OCI-M2 (cell line): ENCODE data around the gene PRRT1.

ENCODE experiments used
- DNase-seq: peaks from one replicate; lab custom pipeline; 2025; ENCODE audit not compliant: unreplicated experiment; lab: John Stamatoyannopoulos, UW

PRRT1 gene

GRCh38 chr6:32127717-32128592 is 23.8 kb downstream of the PRRT1 start, which contains the start of gene ATF6B:
ATF6B (minus strand) TSS chr6:32128246; CDS start chr6:32128207, 39 bp downstream.
- peak; percentile 90 for DNase-seq

- no peak for DNase-seq
Observed at GRCh38 chr6:32127409-32127716, 24.4 kb downstream of the PRRT1 start.

GRCh38 chr6:32126880-32127279 is 24.9 kb downstream of the PRRT1 start:
- DNase-seq: no peak

GRCh38 chr6:32123681-32124080 is 28.1 kb downstream of the PRRT1 start:
- DNase-seq: no peak

- DNase-seq: no peak
Observed at GRCh38 chr6:32120573-32121059, 31.1 kb downstream of the PRRT1 start.

DNA sequence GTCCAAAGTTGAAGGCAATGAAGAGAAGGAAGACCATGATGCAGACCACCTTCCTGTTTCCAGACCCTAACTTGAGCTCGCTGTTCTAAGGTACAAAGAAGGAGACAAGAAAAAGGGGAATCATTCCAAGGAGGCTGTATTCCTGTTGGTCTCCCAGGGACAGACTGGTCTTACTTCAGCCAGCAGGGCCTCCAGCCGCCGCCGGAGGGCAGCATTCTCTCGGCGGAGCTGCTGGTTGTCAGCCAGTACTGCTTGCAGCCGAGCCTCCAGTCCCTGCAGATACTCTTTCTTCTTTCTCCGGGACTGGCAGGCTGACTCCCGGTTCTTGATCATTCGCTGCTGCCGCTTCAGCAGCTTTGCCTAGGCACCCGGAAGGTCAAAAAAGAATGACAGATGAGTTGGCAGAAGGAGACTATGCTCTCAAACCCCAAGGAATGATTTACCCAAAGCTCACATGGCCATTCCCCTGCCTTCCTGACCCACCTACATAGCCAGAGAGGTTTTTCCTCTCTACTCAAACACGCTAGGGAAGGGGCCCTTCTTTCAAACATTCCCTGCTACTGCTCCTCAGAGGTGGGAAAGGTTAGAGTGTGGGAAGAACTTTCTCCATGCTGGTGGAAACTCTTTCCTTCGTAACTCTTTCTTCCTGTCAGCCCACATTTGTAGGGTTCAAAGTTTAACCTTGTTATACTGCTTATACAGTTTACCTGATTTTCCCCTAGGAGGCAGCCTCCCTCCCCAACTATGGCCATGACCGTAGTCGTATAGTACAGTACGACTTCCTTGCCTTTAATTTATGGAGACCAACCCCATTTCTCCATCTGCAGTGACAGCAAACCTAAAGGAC is 32.7 kb downstream of the PRRT1 start:
- DNase-seq: peak; percentile 70

- DNase-seq: no peak
Observed at GRCh38 chr6:32117461-32117860, 34.3 kb downstream of the PRRT1 start.

- DNase-seq: no peak
Observed at GRCh38 chr6:32116674-32117073, 35.1 kb downstream of the PRRT1 start.

DNA sequence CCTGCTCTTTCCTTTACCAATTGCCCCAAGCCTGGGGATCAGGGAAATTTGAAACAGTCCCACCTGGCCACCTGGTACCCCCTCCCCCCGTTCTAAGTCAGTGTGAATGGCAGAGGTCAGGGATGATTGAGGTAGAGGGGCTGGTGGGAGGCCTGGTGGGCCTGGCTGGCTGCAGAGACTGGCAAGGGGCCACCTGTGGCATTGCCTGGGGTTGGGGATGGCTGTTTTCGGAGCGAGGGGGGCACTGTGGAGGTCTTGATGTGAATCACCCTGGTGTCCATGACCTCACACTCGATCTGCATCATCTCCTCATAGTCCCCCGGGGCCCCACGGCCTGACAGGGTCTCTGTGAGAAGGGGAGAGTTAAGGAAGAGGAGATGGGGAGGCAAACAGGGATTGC is 36.1 kb downstream of the PRRT1 start:
- no peak for DNase-seq

- no peak for DNase-seq
Observed at GRCh38 chr6:32114796-32115195, 36.9 kb downstream of the PRRT1 start.

- DNase-seq: no peak
Observed at GRCh38 chr6:32113386-32114352, 38.1 kb downstream of the PRRT1 start.

GRCh38 chr6:32112431-32112980 is 39.2 kb downstream of the PRRT1 start:
- DNase-seq: no peak

- no peak for DNase-seq
Observed at GRCh38 chr6:32111424-32112066, 40.2 kb downstream of the PRRT1 start.

GRCh38 chr6:32110632-32111031 is 41.1 kb downstream of the PRRT1 start:
- DNase-seq: no peak

DNA sequence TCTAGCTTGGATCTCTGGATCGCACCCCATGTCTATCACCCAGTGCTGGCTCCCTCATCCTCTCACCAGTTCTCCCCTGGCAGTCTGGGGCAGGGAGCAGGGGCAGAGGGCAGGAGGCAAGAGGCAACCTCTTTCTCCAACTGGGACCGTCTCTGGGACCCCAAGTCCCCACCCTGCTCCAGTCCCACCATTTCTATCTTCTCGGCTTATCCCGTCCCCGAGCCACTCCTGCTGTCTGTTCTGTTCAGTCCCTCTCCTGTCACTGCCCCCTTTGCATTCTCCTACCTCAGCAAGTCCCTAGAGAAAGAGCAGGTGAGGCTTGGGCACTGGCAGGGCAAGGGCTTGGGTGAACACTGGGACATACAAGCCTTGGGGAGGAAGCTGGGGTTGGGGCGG is 42.0 kb downstream of the PRRT1 start:
- no peak for DNase-seq

GRCh38 chr6:32109114-32109764 is 42.5 kb downstream of the PRRT1 start, which contains the start of gene TNXB:
TNXB (minus strand) TSS chr6:32109338; CDS start chr6:32098198, 11,140 bp downstream.
- DNase-seq: no peak

- DNase-seq: no peak
Observed at GRCh38 chr6:32108727-32109113, 43.0 kb downstream of the PRRT1 start.

DNA sequence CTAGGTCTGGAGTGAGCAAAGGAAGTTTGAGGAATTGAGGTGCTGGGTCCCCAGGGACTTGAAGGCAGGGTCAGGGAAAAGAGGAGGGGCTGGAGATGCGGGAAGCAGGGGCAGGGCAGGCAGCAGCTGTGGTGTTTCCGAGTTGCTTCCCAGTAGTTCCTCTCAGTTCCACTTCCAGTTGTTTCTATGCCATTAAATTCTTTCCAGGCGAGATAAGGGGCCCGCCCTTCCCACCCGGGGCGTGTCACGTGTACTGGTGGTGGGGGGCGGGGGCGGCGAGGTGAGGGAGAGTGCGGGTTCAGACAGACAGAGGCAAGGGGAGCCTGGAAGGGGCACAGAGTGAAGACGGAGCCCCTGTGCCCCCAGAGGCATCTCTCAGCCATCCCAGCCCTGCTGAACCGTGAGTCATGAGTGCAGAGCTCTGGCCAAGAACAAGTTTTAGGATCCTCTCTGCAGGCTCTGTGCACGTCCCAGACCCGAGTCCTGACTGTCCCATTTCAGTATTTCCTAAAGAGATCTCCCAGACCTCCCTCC is 43.6 kb downstream of the PRRT1 start:
- no peak for DNase-seq

DNA sequence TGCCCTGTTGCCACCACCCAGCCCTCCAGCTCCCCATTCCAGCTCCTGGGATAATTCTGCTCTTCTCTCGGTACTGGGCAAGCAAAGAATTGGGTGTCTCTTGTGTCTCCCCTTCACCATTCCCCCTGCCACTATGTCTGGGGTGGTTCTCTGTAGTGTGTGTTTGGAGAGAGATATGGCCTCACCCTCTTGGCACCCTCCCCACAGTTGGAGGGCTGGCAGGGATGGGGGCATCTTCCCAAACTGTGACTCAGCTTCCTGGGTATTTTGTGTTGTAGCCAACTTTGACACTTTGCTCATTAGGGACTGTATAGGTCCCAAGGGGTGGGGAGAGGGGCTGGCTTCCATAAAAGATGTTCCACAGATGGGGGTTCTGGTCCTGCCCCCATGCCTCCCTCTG is 44.3 kb downstream of the PRRT1 start:
- no peak for DNase-seq
